ENCODE measurements around the gene GPHN.

- TF ChIP-seq POLR2A (IDR thresholded peaks at IDR 0.05) = no peak
- no peak for TF ChIP-seq CTCF (IDR thresholded peaks at IDR 0.05)
Measured at GRCh38 chr14:66541627-66542026, 33.7 kb downstream of the GPHN start.
